ENCODE measurements around the gene CD274.

CD274 gene

DNA sequence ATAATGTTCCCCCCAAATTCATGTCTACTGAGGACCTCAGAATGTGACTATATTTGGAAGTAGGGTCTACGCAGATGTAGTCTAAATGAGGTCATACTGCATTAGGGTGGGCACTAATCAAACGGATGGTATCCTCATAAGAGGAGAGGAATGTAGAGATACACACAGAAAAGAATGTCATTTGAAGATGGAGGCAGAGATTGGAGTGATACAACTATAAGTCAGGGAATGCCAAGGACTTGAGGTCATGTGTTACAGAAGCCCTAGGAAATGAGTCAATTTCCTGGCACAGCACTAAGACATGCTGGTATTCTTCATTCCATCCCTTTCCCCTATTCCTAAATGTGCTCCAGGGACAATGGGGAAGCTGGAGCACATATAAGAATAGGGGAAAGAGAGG is 59.2 kb downstream of the CD274 start:
- no peak for DNase-seq

DNA sequence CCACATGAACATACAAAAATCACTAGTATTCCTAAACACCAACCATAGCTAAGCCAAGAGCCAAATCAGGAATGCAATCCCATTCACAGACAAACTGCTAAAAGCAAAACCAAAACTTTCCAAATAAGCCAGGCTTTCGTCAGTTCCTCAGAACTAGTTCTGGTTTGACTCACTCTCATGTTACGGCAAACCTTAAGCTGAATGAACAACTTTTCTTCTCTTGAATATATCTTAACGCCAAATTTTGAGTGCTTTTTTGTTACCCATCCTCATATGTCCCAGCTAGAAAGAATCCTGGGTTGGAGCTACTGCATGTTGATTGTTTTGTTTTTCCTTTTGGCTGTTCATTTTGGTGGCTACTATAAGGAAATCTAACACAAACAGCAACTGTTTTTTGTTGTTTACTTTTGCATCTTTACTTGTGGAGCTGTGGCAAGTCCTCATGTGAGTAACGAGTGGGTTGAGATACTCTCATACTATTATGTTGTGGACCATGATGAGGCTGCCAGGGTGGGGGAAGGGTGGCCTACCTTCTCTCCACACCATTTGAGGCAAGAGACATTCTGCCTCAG is 60.1 kb downstream of the CD274 start, which contains the start of gene PDCD1LG2:
TSS of gene PDCD1LG2 (plus strand) at position 172 of the 572 bp plus-strand sequence. CDS start 12,016 bp downstream, outside the sequence.
- DNase-seq: no peak

DNA sequence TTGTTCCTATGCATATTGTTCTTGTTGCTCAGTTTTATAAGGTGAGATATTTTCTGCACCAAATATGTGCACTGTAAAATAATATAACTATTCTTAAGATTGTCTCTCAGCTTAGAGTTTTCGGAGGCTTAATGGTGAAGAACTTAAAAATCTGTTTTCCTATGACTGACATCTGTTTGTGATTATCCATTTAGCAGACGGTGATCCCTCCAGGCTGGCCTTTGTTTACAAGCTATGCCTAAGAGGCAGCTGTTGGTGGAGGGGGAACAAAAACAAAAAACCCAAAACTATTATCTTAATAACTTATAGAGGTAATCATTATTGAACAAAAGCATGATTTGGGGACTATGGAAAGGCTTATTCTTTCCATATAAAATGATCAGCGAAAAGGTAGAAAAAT is 60.6 kb downstream of the CD274 start:
- DNase-seq: no peak

DNA sequence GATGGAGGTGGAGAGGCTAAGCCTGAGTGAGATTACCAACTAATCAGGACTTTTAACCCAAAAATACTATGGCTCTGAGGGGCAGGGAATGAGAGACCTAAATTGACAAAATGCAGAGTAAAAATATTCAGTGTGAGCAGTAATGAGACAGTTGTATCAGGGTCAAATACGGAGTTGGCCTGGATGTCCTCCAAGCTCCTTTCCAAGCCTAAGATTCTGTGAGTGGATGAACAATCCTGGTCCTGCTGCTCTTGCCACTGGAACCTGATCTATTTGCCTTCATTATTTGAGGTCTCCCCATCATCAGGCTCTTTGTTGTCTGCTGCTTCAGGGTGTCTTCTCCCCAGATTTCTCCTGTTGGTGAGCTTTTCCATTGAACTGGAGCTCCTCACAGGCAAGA is 61.1 kb downstream of the CD274 start:
- no peak for DNase-seq

DNA sequence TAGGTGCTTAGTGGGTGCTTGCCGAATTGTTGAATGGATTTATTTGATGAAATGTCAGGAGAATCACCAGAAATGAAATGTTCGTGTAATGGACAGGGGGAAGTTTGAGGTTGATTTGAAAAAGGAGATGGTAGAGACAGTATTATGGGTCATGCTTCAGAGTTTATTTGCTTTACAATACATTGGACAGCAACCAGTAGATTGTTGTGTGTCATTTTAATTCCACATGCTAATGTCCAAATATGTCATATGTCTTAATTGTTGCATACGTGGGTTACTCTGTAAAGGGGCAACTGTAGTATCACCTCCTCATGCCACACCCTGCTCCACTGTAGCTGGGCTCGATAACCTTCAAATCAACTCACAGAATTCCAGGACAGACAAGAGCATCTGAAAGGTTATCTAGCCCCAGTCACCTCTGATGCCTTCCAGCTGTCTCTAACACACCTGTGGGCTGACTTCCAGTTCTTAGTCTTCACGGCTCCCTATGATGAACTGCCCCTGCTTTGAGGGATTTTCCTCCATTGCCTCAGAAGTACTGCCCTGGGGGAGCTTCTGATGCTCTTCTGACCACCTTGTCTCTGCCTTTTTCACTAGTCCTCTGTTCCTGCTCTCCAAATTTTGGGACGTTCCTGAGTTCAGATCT is 61.7 kb downstream of the CD274 start:
- no peak for DNase-seq

DNA sequence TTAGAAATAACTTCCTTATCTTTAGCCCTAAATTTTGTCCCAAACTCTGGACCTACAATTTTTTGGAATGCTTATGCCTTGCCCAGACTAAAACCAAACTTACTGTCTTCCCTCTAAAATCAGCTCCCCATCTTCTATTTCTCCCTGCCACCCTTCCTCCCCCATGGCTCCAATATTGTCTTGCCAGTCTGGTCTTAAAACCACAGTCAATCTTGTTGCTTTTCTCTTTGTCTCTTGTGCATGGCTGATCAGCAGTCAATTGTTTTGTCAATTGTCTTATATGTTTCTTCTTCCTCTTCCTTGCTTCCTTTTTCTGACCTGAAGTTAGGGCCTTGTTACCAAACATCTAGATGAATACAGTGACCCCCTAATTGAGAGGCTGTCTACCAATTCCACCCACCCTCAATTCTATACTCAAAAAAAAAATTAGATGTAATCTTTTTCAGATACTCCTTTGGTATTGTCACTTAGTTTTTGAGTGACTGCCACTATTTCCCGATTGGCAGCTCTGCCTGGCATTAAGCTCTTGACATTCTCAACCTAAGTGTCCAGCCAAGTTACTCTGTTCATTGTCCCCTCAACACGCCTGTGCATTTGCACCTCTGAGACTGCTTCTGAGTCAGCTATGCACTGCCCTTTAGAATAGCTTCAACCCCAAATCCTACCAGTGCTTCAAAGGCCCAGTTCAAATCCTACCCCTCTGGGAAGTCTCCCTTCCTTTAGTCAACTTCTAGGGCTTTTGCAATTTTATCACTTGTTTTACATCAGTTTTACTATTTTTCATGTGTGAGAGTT is 62.5 kb downstream of the CD274 start:
- no peak for DNase-seq

DNA sequence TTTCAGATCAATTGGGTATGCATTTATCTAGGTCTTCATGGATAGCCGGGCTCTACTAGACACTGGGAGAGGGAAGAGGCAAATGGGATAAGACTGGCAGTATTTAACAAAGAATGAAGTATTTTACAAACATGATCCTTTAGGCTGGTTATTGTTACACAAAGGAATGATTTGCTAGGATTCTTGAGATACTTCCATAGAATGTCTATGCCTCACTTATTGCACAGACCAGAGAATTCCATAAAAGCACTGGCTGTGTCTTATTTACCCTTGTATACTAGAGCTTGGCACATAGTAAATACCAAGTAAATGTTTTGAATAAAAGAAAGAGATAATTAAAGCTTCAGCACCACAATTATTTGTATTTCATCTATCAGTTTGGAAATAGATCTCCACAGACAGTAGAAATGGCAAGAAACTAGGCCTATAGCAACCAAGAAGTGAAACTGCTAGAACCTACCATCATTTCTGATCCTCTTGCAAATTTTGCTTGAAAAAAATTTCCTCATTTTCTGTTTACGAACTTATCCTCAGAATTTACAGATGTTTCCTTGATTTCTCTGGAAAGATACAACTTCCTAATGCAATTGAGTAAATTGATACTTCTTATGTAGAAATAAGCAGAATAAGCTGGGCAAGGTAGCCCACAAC is 63.7 kb downstream of the CD274 start:
- DNase-seq: no peak

DNA sequence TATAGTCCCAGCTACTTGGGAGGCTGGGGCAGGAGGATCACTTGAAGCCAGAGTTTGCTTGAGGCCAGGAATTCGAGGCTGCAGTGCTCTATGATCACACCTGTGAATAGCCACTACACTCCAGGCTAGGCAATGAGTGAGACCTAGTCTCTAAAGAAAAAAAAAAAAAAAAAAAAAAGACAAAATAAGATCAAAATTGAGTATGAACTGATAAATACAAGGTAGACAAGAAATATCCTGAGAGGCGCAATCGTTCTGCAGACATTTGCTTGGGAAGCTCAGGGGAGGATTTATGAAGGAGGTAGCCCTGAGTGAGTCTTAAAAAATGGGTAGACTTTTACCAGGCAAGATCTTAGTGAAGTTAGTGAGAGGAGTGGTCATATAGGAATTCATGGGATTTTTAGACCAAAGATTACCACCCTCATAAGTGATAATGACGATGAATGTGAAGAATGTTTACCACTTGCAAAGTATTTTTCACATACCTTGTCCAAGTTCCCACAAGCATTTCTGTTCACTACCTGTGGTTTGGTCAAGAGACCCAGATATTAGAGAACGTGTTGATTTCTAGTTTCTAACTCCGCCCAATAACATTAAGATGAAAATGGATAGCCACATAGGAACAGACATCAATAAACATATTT is 64.4 kb downstream of the CD274 start:
- no peak for DNase-seq

DNA sequence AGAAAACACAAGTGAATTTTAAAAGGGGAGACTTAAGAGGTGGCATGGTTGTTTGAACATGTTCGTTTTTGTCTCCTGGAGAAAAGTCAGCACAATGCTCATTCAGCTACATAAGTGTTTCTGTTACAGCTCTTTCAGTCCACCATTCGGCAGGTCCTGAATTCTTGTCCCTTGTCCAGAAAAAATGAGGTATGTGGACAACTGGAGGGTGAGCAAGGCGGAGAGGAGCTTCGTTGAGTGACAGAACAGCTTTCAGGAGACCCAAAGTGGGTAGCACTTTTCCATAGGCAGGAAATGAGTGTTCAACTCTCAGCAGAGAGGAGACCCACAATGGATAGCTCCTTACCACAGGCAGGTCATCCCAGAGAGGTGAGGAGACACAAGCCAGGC is 64.9 kb downstream of the CD274 start:
- no peak for DNase-seq

DNA sequence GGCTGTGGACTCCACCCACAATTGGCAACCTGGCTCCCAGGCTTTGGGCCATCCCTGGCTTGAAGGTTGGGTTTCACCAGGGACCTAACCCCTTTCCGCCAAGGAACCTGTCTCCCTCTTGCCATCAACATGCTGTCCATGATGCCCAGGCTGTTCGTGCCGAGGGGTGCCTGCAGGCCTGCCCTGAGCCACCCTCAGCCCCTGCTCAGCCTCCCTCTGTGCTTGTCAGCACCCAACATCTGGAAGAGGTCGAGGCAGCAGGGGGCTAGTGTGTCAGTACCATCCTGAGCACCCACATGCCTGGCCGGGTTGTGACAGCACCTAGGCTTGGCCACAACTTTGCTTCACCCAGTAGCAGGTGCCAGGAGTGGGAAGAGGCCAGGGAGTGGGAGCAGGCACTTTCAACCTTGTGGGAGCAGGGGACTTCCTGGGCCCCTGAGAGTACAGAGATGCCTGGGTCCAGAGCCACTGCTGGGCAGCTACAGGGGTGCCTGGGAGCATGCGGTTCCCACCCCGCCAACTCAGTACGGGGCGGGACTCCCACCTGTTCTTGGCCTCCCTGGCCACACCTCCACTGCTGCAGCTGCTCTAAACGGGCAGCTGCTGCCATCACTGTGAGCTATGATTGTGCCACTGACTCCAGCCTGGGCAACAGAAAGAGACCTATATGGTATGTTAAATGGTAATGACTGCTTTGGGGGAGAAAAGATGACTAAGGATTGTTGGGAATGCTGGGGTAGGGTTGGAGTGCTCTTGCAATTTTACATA is 66.3 kb downstream of the CD274 start:
- DNase-seq: no peak

DNA sequence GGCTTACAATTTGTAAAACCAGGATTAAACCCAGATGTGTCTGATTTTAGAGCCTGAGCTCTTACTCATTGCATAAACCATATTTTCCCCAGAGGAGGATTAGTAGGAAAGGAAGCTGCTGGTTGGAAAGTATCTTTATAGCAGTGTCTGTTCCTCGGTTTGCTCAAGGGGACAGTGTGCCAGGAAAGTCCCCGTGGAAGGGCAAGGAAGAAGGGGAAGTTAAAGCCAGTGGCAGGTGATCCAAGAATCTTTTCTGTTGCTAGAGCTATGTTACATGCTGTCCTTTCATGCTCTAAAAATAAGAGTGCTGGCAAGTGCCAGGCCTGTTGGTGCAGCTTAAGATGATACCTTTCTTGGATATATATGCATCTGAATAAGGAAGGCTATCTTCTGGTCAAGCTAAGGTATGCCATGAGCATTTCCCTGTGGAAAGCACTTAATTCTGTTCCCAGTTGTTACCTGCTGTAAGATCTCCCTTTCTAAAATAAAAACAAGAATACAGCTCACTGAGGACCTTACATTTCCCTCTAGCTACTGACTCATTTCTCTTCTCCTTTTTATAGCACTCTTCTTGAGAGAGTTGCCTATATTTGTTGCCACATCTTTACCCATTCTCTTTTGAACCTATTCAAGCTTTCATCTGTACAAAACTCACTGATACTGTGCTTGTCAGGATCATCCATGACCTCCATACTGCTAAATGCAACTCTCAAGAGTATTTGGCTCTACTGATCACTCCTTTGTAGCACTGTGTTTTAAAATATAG is 68.0 kb downstream of the CD274 start:
- no peak for DNase-seq

DNA sequence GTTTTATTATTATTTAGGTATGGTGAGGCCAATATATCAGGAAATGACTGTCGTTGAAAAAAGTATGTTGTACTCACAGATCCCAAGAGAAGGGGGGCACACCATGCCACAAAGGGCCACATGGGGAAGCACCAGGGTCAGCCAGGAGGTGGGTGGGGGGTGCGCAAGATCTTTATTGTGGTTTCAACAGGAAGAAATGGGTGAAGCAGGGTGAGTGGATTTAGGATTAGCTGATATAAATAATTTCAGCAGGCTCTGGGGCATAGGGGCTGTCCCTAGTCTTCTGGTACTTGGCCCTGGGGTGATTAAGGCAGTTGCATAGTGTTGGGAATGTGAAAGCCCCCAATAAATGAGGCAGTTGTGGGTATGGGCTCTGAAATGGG is 68.6 kb downstream of the CD274 start:
- no peak for DNase-seq
